Non-pigmented ciliary epithelial cell (primary cell): ENCODE measurements around the gene CTNNA1.
"Not testable (repeated sequence)": the region's sequence is repeated elsewhere in the genome, so short reads cannot be mapped to it uniquely, and the experiment has no call there.

Source experiments
- DNase-seq: peaks from one replicate; pipeline ENCODE4 v3.0.0-alpha.2; 2010; ENCODE audit warnings: low read depth

The CTNNA1 gene

DNA sequence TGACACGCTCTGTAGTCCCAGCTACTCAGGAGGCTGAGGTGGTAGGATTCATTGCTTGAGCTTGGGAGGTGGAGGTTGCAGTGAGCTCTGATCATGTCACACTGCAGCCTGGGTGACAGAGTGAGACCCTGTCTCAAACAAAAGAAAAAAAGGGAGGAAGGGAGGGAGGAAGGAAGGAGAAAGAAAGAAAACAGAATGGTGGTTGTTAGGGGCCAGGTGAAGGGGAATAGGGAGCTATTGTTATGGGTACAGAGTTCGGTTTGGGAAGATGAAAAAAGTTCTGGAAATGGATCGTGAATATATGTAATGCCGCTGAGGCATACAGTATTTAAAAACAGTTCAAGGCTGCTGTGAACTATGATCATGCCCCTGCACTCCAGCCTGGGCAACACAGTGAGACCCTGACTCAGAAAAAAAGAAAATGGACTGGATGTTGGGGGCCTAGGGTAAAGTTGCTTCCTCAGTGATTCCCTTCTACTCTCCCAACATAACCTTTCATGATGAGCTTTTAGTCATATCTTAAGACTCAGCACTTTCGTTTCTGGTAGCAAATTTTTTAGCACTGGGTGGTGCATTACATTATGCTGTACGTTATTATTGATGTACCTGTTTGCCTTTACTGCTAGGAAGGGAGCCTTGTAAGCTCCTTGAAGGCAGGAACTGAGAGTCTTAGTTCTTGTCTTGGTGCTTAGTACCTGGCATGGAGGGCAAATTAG is 4.0 kb downstream of the CTNNA1 start:
- no peak for DNase-seq

- DNase-seq, result no peak
These were observed 7.4 kb downstream of the CTNNA1 start for GRCh38 chr5:138760448-138761110.

DNA sequence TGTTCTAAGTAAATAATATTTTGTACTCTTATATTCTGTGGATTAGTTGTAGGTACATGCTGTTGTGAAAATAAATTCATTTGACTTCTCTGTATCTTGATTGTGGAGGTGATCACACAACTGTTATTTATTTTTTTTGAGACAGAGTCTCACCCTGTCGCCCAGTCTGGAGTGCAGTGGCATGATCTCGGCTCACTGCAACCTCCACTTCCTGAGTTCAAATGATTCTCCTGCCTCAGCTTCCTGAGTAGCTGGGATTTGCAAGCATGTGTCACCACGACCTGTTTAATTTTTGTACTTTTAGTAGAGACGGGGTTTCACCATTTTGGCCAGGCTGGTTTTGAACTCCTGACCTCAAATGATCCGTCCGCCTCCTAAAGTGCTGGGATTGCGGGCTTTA is 7.9 kb downstream of the CTNNA1 start:
- DNase-seq, result not testable (repeated sequence)

DNA sequence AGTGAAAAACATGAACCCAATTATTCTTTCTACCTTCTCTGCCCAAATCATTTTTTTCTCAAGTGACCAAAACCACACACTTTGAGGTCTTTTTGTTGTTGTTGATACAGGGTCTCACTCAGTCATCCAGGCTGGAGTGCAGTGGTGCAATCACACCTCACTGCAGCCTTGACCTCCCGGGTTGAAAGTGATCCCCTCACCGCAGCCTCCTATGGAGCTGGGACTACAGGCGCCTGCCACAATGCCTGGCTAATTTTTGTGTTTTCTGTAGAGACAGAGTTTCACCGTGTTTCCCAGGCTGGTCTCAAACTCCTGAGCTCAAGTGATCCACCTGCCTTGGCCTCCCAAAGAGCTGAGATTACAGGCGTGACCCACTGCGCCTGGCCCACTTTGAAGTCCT is 8.4 kb downstream of the CTNNA1 start:
- not testable (repeated sequence) for DNase-seq

DNA sequence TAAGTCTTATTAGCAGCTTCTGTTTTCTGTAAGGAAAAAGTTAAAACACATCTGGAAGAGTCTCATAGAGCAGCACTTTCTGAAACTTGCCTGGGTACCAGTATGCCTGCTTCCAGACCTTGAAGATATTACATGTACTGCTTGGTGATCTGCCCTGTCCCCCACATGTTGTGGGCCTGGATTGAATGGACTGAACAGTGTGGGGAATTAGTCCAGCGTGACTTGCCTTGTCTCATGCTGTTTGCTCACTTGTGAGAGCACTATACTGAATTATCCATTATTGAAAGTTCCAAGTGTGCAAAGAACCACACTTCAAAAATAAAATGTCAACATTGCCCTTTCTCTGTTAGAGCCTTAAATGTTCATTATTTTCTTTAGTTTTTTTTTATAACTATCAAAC is 8.9 kb downstream of the CTNNA1 start:
- no peak for DNase-seq

DNA sequence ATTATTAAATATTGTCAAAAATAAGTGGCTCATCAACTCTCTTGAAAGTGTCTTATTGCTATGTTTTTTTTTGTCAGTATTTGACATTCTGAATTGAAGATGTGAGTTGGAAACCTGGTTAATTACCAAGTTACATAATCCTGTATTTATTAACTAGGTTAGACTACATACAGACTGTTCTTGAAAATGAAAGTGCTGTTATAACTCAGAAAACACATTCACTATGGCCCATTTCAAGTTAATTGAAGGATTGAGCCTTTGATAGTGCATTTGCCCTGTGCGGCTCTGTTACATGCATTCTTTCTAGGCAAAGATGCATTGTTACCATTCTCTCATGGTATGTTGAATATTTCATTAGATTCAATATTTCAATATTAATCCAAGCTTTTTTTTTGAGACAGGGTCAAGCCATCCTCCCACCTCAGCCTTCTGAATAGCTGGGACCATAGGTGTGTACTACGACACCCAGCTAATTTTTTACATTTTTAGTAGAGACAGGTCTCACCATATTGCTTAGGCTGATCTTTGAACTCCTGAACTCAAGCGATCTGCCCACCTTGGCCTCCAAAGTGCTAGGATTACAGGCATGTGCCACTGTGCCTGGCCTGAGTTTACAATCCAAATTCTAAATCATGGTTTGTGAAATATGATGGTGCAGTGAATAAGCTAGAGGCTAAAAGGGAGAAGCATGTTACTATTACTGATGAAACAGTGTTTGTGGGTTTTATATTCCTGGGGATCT is 10.0 kb downstream of the CTNNA1 start:
- no peak for DNase-seq

DNA sequence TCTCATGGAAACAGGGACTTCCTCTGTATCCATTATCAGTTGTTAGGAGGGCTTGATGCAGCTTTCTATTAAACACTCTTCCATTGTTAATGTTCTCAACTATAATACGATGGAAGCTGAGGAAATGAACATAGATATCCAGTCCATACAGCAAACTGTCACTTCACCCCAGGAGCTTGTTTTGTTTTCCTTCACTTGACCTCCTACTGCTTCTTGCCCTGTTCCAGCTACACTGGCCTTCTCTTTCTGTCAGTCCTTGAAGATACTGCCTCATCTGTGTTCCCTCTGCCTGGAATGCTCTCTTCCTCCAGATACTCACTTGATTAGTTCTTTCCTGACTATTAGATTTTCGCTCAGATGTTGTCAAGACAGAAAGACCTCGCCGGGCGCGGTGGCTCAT is 17.1 kb downstream of the CTNNA1 start:
- DNase-seq, result no peak

GRCh38 chr5:138770977-138771376 is 17.8 kb downstream of the CTNNA1 start:
- DNase-seq, result no peak

DNA sequence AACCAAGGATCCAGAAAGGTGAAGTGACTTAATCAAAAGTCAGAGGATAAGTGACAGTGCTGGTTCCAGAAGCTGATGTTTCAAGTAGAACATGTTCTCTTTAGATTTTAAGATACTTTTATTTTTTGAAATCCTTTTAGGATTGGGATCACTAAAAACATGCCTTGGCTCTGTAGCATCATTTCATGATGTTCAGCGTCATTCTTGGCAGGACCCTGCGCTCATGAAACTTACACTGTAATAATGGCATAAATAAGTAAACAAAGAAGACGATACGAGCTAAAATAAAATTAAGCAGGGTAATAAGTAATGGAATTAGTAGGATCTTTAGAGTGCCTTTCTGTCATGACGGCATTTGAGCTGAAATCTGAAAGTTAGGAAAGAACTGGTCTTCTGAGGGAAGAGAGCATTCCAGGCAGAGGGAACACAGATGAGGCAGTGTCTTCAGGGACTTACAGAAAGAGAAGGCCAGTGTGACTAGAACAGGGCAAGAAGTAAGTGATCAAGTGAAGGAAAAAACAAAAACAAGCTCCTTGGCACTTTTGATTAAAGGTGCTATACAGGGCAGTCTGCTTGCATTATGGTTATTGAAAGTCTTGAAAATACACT is 19.9 kb downstream of the CTNNA1 start:
- no peak for DNase-seq

DNA sequence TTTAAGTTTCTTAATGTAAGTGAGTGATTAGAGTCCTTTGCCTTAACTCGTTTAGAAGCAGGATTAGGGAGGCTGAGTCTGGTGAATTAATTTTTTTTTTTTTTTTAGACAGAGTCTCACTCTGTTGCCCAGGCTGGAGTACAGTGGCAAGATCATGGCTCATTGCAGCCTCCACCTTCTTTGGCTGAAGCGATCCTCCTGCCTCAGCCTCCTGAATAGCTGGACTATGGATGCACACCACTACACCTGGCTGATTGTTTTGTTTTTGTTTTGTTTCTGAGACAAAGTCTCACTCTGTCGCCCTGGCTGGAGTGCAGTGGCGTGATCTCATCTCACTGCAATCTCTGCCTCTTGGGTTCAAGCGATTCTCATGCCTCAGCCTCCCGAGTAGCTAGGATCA is 20.4 kb downstream of the CTNNA1 start:
- not testable (repeated sequence) for DNase-seq

- no peak for DNase-seq
These were observed 21.8 kb downstream of the CTNNA1 start for GRCh38 chr5:138775034-138775433.

DNA sequence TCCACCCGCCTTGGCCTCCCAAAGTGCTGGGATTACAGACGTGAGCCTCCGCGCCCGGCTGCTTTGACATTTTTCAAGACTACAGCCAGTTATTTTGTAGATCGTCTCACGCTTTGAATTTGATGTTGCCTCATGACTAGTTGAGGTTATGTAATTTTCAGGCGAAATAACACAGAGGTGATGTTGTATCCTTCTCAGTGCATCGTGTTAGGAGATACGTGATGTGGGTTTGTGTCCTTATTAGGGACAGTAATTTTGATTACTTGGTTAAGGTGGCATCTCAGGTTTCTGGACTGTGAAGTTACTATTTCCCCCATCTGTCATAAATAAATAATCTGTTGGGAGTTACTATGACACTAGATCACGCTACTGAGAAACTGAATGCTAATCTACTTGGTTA is 25.0 kb downstream of the CTNNA1 start:
- no peak for DNase-seq

DNA sequence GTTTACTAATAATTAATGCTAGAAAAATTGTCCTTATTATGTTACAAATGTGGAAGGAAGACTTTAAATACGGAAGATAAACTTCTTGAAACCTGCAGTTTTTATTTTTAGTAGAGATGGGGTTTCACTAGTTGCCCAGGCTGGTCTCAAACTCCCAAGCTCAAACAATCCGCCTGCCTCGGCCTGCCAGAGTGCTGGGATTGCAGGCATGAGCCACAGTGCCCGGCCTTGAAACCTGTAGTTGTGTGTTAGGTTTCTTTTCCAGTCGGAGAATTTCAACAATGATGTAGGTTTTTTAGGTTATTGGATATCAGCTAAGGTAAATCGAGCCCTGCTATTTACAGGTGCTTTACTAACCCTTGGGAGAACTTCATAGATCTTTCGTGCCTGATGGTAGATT is 30.8 kb downstream of the CTNNA1 start:
- DNase-seq, result no peak

DNA sequence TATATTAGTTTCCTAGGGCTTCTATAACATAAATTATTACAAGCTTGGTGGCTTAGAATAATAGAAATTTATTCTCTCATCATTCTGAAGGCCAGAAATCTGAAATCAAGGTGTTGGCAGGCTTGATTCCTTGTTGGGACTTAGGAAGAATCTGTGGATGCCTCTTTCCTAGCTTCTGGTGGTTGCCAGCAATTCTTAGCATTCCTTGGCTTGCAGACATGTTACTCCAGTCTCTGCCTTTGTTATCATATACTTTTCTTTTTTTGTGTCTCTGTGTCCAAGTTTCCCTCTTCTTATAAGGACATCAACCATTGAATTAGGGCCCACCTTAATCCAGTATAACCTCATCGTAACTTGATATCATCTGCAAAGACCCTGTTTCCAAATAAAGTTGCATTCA is 31.4 kb downstream of the CTNNA1 start:
- DNase-seq, result no peak

DNA sequence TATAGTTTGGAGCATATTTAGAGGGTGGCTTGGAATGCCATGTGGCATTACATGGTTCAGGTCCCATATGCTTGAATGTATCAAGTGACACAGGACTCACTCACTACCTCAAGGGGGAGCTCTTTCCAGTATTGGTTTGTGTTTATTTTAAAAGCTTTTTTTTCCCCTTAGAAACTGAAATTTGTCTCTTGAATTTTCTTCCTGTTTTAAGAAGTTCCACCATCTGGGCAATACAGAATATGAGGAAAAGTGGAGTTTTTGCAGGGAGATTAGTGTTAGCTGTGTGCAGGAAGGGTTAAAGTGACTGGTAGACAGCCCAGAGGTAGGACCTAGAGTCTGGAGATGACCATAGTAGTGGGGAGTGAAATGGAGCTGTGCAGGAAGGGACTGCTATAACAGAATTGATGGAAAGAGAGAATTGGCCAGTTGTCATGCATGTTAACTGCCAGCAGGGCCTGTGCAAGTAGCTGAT is 36.6 kb downstream of the CTNNA1 start:
- no peak for DNase-seq

DNA sequence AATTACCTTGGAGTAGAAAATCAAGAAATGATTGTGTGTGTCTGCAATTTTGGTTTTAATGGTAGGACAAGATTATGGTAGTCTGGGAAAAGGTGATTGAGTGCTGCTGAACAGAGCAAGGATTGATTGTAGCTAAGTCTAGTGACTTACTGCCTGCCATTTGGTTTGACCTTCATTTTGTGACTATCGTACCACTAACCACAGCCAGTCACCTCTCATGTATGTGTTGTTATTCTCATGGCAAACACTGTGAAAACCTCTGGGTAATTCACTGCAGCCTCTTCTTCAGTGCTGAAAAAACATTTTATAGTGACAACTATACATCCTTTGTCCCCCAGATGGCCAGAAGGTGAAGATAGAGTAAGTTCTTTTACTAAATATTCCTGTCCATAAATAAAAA is 37.5 kb downstream of the CTNNA1 start:
- no peak for DNase-seq

- DNase-seq, result no peak
These were observed 39.1 kb downstream of the CTNNA1 start for GRCh38 chr5:138792195-138792790.

- DNase-seq, result no peak
These were observed 40.4 kb downstream of the CTNNA1 start for GRCh38 chr5:138793575-138793974.

- DNase-seq, result no peak
These were observed 50.1 kb downstream of the CTNNA1 start for GRCh38 chr5:138803285-138803684.

DNA sequence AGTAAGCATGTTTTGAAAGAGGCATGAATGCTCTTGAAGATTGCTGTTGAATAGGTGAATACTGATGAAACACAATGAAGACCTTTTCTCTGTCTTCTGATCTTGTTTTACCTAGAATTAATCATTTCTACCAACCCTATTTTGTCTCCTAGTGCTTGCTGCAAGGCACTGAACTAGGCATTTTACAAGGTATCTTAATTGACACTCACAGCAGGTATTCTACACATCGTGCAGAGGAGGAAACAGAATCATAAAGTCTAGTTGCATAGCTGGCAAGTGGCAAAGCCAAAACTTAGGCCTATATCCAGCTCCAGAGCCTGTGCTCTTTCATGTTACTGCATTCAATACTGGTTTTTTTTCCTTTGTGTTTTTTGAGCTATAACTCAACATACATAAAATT is 50.7 kb downstream of the CTNNA1 start:
- no peak for DNase-seq

DNA sequence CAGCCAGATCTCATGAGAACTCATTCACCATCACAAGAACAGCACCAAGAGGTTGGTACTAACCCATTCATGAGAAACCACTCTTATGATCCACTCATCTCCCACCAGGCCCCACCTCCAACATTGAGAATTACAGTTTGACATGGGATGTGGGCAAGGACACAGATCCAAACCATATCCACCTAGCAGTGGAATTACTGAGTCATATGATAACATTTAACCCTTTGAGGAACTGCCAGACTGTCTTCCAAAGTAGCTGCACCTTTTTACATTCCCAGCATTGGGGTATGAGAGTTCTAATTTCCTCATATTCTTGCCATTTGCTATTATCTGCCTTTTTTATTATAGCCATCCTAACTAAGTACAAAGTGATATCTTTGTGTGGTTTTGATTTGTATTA is 51.9 kb downstream of the CTNNA1 start:
- DNase-seq, result no peak

GRCh38 chr5:138807182-138807581 is 54.0 kb downstream of the CTNNA1 start:
- DNase-seq, result no peak
